Activated CD8-positive, alpha-beta memory T cell treated with anti-CD3 and anti-CD28 coated beads for 24 hours (primary cell): ENCODE measurements around the gene NPB.

Source experiments
- DNase-seq: peaks from one replicate; pipeline ENCODE4 v3.0.0-alpha.2; 2020

The NPB gene

GRCh38 chr17:81899514-81900166 lies 2.4 kb upstream of the NPB start:
- DNase-seq = no peak

GRCh38 chr17:81900181-81900820 lies 1.7 kb upstream of the NPB start:
- DNase-seq = no peak

GRCh38 chr17:81901167-81902022 lies 643 bp upstream of the NPB start:
- no peak for DNase-seq

- DNase-seq = no peak
Observed at GRCh38 chr17:81902653-81903414, 796 bp downstream of the NPB start.

- DNase-seq = no peak
Observed at GRCh38 chr17:81903415-81903831, 1.4 kb downstream of the NPB start.

- no peak for DNase-seq
Observed at GRCh38 chr17:81903896-81904599, 2.0 kb downstream of the NPB start.

GRCh38 chr17:81904600-81905423 lies 2.8 kb downstream of the NPB start:
- DNase-seq = no peak

GRCh38 chr17:81905424-81905875 lies 3.4 kb downstream of the NPB start:
- no peak for DNase-seq

GRCh38 chr17:81905993-81906392 lies 4.0 kb downstream of the NPB start:
- DNase-seq = no peak

GRCh38 chr17:81906476-81907218 lies 4.6 kb downstream of the NPB start:
- DNase-seq = no peak

- no peak for DNase-seq
Observed at GRCh38 chr17:81907219-81908145, 5.4 kb downstream of the NPB start.

- no peak for DNase-seq
Observed at GRCh38 chr17:81908793-81909192, 6.8 kb downstream of the NPB start.

GRCh38 chr17:81909231-81909630 lies 7.2 kb downstream of the NPB start:
- no peak for DNase-seq

- DNase-seq = no peak
Observed at GRCh38 chr17:81909966-81910839, 8.2 kb downstream of the NPB start.

- DNase-seq = no peak
Observed at GRCh38 chr17:81910840-81911276, 8.8 kb downstream of the NPB start.

- peak; percentile 95 for DNase-seq
Observed at GRCh38 chr17:81911277-81911961, 9.4 kb downstream of the NPB start, which contains the start of gene PCYT2. TSS of gene PCYT2 (minus strand) at chr17:81911399. CDS start at chr17:81911355, 44 bp downstream.

GRCh38 chr17:81911969-81912368 lies 9.9 kb downstream of the NPB start:
- DNase-seq = no peak
